Spleen (tissue), 7 donors: Measurements from ENCODE around the gene KLK14.

Source experiments
- POLR2A ChIP-seq, 3 donors: fragments of 450-650 bp; IDR thresholded peaks; one replicate each; pipeline ENCODE4 v1.5.1; 2017; ENCODE audit warnings: antibody characterized with exemption in 3 of 3, mild to moderate bottlenecking in 1 of 3
- POLR2AphosphoS5 ChIP-seq, 3 donors: sonication (generic); formaldehyde crosslinking; IDR thresholded peaks; one replicate each; pipeline ENCODE4 v1.5.1; 2017; ENCODE audit warnings: antibody characterized with exemption in 3 of 3
- TF ChIP-seq, protein P1 (sequence below), 11 experiments: fragments of 200-600 bp in 7 of 11; fragments of 450-650 bp in 4 of 11; sonication (generic) in 4 of 11; IDR thresholded peaks in 8 of 11; conservative IDR thresholded peaks in 3 of 11; 1 replicate in 7 of 11; 2 replicates in 4 of 11; pipeline versions ENCODE4 v1.4.0 to v1.8.0; 2016 to 2021; ENCODE audit warnings: antibody characterized with exemption in 11 of 11, inconsistent platforms in 4 of 11, mild to moderate bottlenecking in 1 of 11
- donor health status: DM: no; HTN: no; CAD: no; lungs with moderate emphysema.
- donor health status: DM: no; HTN: no; CAD: no.
- donor health status: DM: no; HTN: no; CAD: no.

DNA sequence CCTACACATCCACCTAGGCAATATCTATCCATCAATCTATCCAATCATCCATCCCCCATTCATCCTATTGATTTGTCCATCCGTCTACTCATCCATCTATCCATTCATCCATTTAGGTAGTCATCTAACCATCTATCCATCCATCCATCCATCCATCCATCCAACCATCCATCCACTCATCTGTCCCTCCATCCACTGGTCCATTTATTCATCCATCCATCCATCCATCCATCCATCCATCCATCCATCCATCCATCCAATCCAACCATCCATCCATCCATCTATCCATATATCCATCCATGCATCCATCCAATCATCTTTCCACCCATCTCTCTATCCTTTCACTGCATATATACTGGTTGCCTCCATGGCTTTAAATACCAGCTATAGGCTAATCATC is 21.7 kb downstream of the KLK14 start:
- TF ChIP-seq, protein P1, sequence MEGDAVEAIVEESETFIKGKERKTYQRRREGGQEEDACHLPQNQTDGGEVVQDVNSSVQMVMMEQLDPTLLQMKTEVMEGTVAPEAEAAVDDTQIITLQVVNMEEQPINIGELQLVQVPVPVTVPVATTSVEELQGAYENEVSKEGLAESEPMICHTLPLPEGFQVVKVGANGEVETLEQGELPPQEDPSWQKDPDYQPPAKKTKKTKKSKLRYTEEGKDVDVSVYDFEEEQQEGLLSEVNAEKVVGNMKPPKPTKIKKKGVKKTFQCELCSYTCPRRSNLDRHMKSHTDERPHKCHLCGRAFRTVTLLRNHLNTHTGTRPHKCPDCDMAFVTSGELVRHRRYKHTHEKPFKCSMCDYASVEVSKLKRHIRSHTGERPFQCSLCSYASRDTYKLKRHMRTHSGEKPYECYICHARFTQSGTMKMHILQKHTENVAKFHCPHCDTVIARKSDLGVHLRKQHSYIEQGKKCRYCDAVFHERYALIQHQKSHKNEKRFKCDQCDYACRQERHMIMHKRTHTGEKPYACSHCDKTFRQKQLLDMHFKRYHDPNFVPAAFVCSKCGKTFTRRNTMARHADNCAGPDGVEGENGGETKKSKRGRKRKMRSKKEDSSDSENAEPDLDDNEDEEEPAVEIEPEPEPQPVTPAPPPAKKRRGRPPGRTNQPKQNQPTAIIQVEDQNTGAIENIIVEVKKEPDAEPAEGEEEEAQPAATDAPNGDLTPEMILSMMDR (IDR thresholded peaks at IDR 0.05 in 8 of 11, conservative IDR thresholded peaks at IDR 0.05 in 3 of 11): no peak
- no peak for TF ChIP-seq POLR2A (IDR thresholded peaks at IDR 0.05)
- TF ChIP-seq POLR2AphosphoS5 (IDR thresholded peaks at IDR 0.05): no peak
